CD4-positive, CD25-positive, alpha-beta regulatory T cell (primary cell): ENCODE measurements around the gene TEX22. TPM values are rescaled to one million over a fixed set of nuclear protein-coding genes. Genes with fewer than 3 reads are reported as not detected.
A peak's percentile ranks its signal among the peaks of the same experiment; 100 is the strongest.

Experiments
- ATAC-seq, 2 donors: fragments of 150-1000 bp; cut with Tn5 transposase; one replicate each; pipeline ENCODE4 v1.10.0; 2021; ENCODE audit warnings: low read depth in 2 of 2, moderate number of reproducible peaks in 2 of 2, moderate library complexity in 1 of 2
- DNase-seq, 3 donors: peaks; one replicate each; pipeline versions ENCODE4 v3.0.0 to v3.0.0-alpha.2; 2012 to 2022; ENCODE audit warnings: mixed read lengths in 1 of 3
- H3K27ac ChIP-seq: one replicate; pipeline ENCODE4 v1.7.0; 2013; ENCODE audit warnings: mild to moderate bottlenecking, low read length; ENCODE audit not compliant: insufficient read depth, poor library complexity, severe bottlenecking
- H3K27me3 ChIP-seq: one replicate; pipeline ENCODE4 v1.7.0; 2013; ENCODE audit warnings: low read length; ENCODE audit not compliant: control insufficient read depth, insufficient read depth
- H3K36me3 ChIP-seq: one replicate; pipeline ENCODE4 v1.7.0; 2013; ENCODE audit warnings: mild to moderate bottlenecking, low read length, moderate library complexity; ENCODE audit not compliant: control insufficient read depth, insufficient read depth
- H3K4me1 ChIP-seq: 2 replicates; pipeline ENCODE4 v1.7.0; 2013; ENCODE audit warnings: mild to moderate bottlenecking, low read length; ENCODE audit not compliant: insufficient read depth, control insufficient read depth, poor library complexity, severe bottlenecking
- H3K4me3 ChIP-seq: one replicate; pipeline ENCODE4 v1.7.0; 2013; ENCODE audit warnings: low read depth, mild to moderate bottlenecking, low read length, moderate library complexity
- H3K9me3 ChIP-seq, 2 experiments: 1 replicate in 1 of 2; 2 replicates in 1 of 2; pipeline ENCODE4 v1.7.0; 2013; ENCODE audit warnings: low read length in 2 of 2, mild to moderate bottlenecking in 1 of 2, moderate library complexity in 1 of 2; ENCODE audit not compliant: control insufficient read depth in 2 of 2
- H3K27ac Mint-ChIP-seq, 3 donors: one replicate each; pipeline ENCODE4 v1.8.0; 2020 to 2022; ENCODE audit warnings: mild to moderate bottlenecking in 3 of 3, mixed read lengths in 3 of 3, moderate library complexity in 2 of 3
- H3K27me3 Mint-ChIP-seq: one replicate; pipeline ENCODE4 v1.8.0; 2022; ENCODE audit warnings: mild to moderate bottlenecking, mixed read lengths
- H3K36me3 Mint-ChIP-seq: one replicate; pipeline ENCODE4 v1.8.0; 2020; ENCODE audit warnings: mixed read lengths
- H3K4me1 Mint-ChIP-seq, 4 donors: one replicate each; pipeline ENCODE4 v1.8.0; 2020 to 2022; ENCODE audit warnings: mixed read lengths in 4 of 4, mild to moderate bottlenecking in 1 of 4
- H3K4me3 Mint-ChIP-seq, 4 donors: one replicate each; pipeline ENCODE4 v1.8.0; 2020 to 2022; ENCODE audit warnings: mild to moderate bottlenecking in 4 of 4, mixed read lengths in 4 of 4, moderate library complexity in 3 of 4
- H3K9me3 Mint-ChIP-seq, 7 donors: one replicate each; pipeline ENCODE4 v1.8.0; 2020 to 2022; ENCODE audit warnings: mixed read lengths in 7 of 7, mild to moderate bottlenecking in 3 of 7, moderate library complexity in 2 of 7
- polyA plus RNA-seq, 4 donors: library from polyadenylated mRNA; unstranded; fragments of 300-500 nt; fragmentation: Illumina TruSeq; gene quantifications; one replicate each; pipeline ENCODE4 v1.2.3, GENCODE V29; 2021
- total RNA-seq: library from RNA; stranded (reverse); gene quantifications from one replicate; pipeline ENCODE4 v1.2.3, GENCODE V29; 2022

TEX22 gene
- total and polyA plus RNA-seq, 5 donors from 2014 or later = 0.11 to 3.1 (median 0.25) TPM

GRCh38 chr14:105447651-105448640, 49.6 kb downstream of the TEX22 start:
- Histone ChIP-seq H3K27me3 (no peaks in the 10 kb centered on the region), H3K9me3 (no peaks in the 10 kb centered on the region), H3K4me1 (peaks cover 7% of the 10 kb centered on the region), H3K4me3 (no peak overlapping the region), H3K36me3 (peaks cover 14% of the 10 kb centered on the region), H3K27ac (no peak overlapping the region)
- Mint-ChIP-seq H3K4me3 (no peak overlapping the region), H3K4me1 (peaks cover 0 to 2% (median under 1%) of the 10 kb centered on the region in 4 donors), H3K36me3 (peaks cover 5% of the 10 kb centered on the region), H3K9me3 (no peaks in the 10 kb centered on the region), H3K27ac (no peak overlapping the region), H3K27me3 (no peaks in the 10 kb centered on the region)
- DNase-seq (no peak), ATAC-seq (no peak)

GRCh38 chr14:105448706-105449111, 50.4 kb downstream of the TEX22 start:
- H3K36me3 Mint-ChIP-seq = peaks cover 5% of the 10 kb centered on the region
- Histone ChIP-seq H3K27me3 (no peaks in the 10 kb centered on the region), H3K27ac (no peak overlapping the region), H3K36me3 (peaks cover 14% of the 10 kb centered on the region), H3K9me3 (no peaks in the 10 kb centered on the region), H3K4me1 (peaks cover 7% of the 10 kb centered on the region), H3K4me3 (no peak overlapping the region)
- H3K9me3 Mint-ChIP-seq = no peaks in the 10 kb centered on the region
- DNase-seq (peak; percentile 44 to 60 (median 55)), ATAC-seq (peak; percentile 75 to 76)
- no peaks in the 10 kb centered on the region for H3K27me3 Mint-ChIP-seq
- H3K27ac Mint-ChIP-seq = no peak overlapping the region
- no peak overlapping the region for H3K4me3 Mint-ChIP-seq
- H3K4me1 Mint-ChIP-seq = peaks cover 0 to 2% (median under 1%) of the 10 kb centered on the region in 4 donors

- H3K36me3 ChIP-seq = peaks cover 14% of the 10 kb centered on the region
- H3K4me1 Mint-ChIP-seq = peaks cover 0 to 2% (median under 1%) of the 10 kb centered on the region in 4 donors
- no peaks in the 10 kb centered on the region for H3K27me3 ChIP-seq
- ATAC-seq (no peak), DNase-seq (no peak)
- H3K36me3 Mint-ChIP-seq = peaks cover 5% of the 10 kb centered on the region
- H3K27ac Mint-ChIP-seq = no peak overlapping the region
- no peak overlapping the region for H3K4me3 ChIP-seq
- H3K4me1 ChIP-seq = peaks cover 7% of the 10 kb centered on the region
- no peak overlapping the region for H3K4me3 Mint-ChIP-seq
- no peaks in the 10 kb centered on the region for H3K27me3 Mint-ChIP-seq
- H3K9me3 ChIP-seq = no peaks in the 10 kb centered on the region
- no peak overlapping the region for H3K27ac ChIP-seq
- no peaks in the 10 kb centered on the region for H3K9me3 Mint-ChIP-seq
These were observed 51.2 kb downstream of the TEX22 start for GRCh38 chr14:105449276-105450122.

GRCh38 chr14:105450123-105450505, 51.8 kb downstream of the TEX22 start:
- peaks cover 14% of the 10 kb centered on the region for H3K36me3 ChIP-seq
- no peak for ATAC-seq

GRCh38 chr14:105450864-105451720, 52.8 kb downstream of the TEX22 start:
- Mint-ChIP-seq H3K27ac (no peak overlapping the region), H3K9me3 (no peaks in the 10 kb centered on the region), H3K4me1 (peaks cover 0 to 2% (median under 1%) of the 10 kb centered on the region in 4 donors), H3K4me3 (no peak overlapping the region), H3K27me3 (no peaks in the 10 kb centered on the region), H3K36me3 (peaks cover 8% of the 10 kb centered on the region)
- Histone ChIP-seq H3K4me3 (no peak overlapping the region), H3K4me1 (peaks cover 7% of the 10 kb centered on the region), H3K27me3 (no peaks in the 10 kb centered on the region), H3K9me3 (no peaks in the 10 kb centered on the region), H3K27ac (no peak overlapping the region), H3K36me3 (peaks cover 19% of the 10 kb centered on the region)
- no peak for ATAC-seq
- DNase-seq = no peak

More at GRCh38 chr14:105450123-105450505, 51.8 kb downstream of the TEX22 start:
- Mint-ChIP-seq H3K4me3 (no peak overlapping the region), H3K27ac (no peak overlapping the region), H3K4me1 (peaks cover 0 to 2% (median under 1%) of the 10 kb centered on the region in 4 donors), H3K27me3 (no peaks in the 10 kb centered on the region), H3K9me3 (no peaks in the 10 kb centered on the region), H3K36me3 (peaks cover 5% of the 10 kb centered on the region)
- H3K4me3 ChIP-seq = no peak overlapping the region
- no peak overlapping the region for H3K27ac ChIP-seq
- no peaks in the 10 kb centered on the region for H3K9me3 ChIP-seq
- no peak for DNase-seq
- peaks cover 7% of the 10 kb centered on the region for H3K4me1 ChIP-seq
- H3K27me3 ChIP-seq = no peaks in the 10 kb centered on the region

GRCh38 chr14:105452963-105453362, 54.6 kb downstream of the TEX22 start:
- H3K27ac ChIP-seq = no peak overlapping the region
- Mint-ChIP-seq H3K27ac (no peak overlapping the region), H3K4me3 (no peak overlapping the region), H3K4me1 (peaks cover 0 to 2% (median under 1%) of the 10 kb centered on the region in 4 donors), H3K27me3 (no peaks in the 10 kb centered on the region), H3K36me3 (peaks cover 8% of the 10 kb centered on the region), H3K9me3 (no peaks in the 10 kb centered on the region)
- no peak overlapping the region for H3K4me3 ChIP-seq
- no peak for ATAC-seq
- peaks cover 7% of the 10 kb centered on the region for H3K4me1 ChIP-seq
- H3K36me3 ChIP-seq = peaks cover 19% of the 10 kb centered on the region
- no peaks in the 10 kb centered on the region for H3K9me3 ChIP-seq
- no peaks in the 10 kb centered on the region for H3K27me3 ChIP-seq
- no peak for DNase-seq

GRCh38 chr14:105453847-105454246, 55.5 kb downstream of the TEX22 start:
- no peaks in the 10 kb centered on the region for H3K27me3 Mint-ChIP-seq
- DNase-seq (no peak), ATAC-seq (no peak)
- H3K9me3 ChIP-seq = no peaks in the 10 kb centered on the region
- no peaks in the 10 kb centered on the region for H3K9me3 Mint-ChIP-seq
- H3K4me1 ChIP-seq = peaks cover under 1% of the 10 kb centered on the region
- H3K4me3 ChIP-seq = no peak overlapping the region
- no peak overlapping the region for H3K27ac ChIP-seq
- H3K27ac Mint-ChIP-seq = no peak overlapping the region
- H3K4me1 Mint-ChIP-seq = peaks cover 0 to 2% (median under 1%) of the 10 kb centered on the region in 4 donors
- no peaks in the 10 kb centered on the region for H3K27me3 ChIP-seq
- H3K36me3 ChIP-seq = peaks cover 19% of the 10 kb centered on the region
- H3K4me3 Mint-ChIP-seq = no peak overlapping the region
- peaks cover 8% of the 10 kb centered on the region for H3K36me3 Mint-ChIP-seq
